Fibroblast of lung (primary cell): ENCODE data around the gene COG4.

ENCODE experiments used
- EZH2 ChIP-seq: IDR thresholded peaks from 2 replicates; pipeline ENCODE4 v1.5.1; 2012; ENCODE audit warnings: low read length, control low read depth, mild to moderate bottlenecking; ENCODE audit errors: missing control alignments
- TF ChIP-seq, protein P1 (sequence below), 2 donors: IDR thresholded peaks in 1 of 2; conservative IDR thresholded peaks in 1 of 2; 1 replicate in 1 of 2; 2 replicates in 1 of 2; pipeline ENCODE4 v1.5.1; 2011 to 2012; ENCODE audit warnings: low read length in 2 of 2, control low read depth in 1 of 2, inconsistent platforms in 1 of 2, low read depth in 1 of 2, mild to moderate bottlenecking in 1 of 2

DNA sequence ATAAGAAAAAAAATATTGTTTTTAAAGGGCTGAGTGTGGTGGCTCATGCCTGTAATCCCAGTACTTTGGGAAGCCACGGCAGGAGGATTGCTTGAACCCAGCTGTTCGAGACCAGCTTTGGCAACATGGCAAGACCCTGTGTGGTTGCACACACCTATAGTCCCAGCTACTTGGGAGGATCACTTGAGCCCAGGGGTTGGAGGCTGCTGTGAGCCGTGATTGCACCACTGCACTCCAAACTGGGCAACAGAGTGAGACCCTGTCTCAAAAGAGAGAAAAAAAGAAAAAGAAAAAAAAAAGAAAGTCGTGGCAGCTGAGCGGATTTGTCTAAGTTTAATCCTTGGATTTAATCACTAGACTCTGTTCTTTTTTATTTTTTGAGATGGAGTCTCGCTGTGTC, 75.3 kb downstream of the COG4 start:
- TF ChIP-seq, protein P1, sequence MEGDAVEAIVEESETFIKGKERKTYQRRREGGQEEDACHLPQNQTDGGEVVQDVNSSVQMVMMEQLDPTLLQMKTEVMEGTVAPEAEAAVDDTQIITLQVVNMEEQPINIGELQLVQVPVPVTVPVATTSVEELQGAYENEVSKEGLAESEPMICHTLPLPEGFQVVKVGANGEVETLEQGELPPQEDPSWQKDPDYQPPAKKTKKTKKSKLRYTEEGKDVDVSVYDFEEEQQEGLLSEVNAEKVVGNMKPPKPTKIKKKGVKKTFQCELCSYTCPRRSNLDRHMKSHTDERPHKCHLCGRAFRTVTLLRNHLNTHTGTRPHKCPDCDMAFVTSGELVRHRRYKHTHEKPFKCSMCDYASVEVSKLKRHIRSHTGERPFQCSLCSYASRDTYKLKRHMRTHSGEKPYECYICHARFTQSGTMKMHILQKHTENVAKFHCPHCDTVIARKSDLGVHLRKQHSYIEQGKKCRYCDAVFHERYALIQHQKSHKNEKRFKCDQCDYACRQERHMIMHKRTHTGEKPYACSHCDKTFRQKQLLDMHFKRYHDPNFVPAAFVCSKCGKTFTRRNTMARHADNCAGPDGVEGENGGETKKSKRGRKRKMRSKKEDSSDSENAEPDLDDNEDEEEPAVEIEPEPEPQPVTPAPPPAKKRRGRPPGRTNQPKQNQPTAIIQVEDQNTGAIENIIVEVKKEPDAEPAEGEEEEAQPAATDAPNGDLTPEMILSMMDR (conservative IDR thresholded peaks at IDR 0.05 in 1 of 2, IDR thresholded peaks at IDR 0.05 in 1 of 2; ENCODE audit: low read depth in 1 of 2, low read length in 2 of 2), result no peak
- no peak for TF ChIP-seq EZH2
